Mammary epithelial cell (primary cell): ENCODE data around the gene GNAT2.
"Not testable (repeated sequence)": the region's sequence is repeated elsewhere in the genome, so short reads cannot be mapped to it uniquely, and the experiment has no call there.

Source experiments
- CTCF ChIP-seq, 2 donors: IDR thresholded peaks in 1 of 2; conservative IDR thresholded peaks in 1 of 2; 2 replicates each; pipeline ENCODE4 v1.5.1; 2011 to 2012; ENCODE audit warnings: inconsistent platforms in 2 of 2, low read length in 2 of 2, mild to moderate bottlenecking in 2 of 2, control low read depth in 1 of 2, low read depth in 1 of 2; ENCODE audit not compliant: insufficient read depth in 1 of 2; ENCODE audit errors: extremely low read depth in 1 of 2
- EZH2 ChIP-seq: IDR thresholded peaks from 2 replicates; pipeline ENCODE4 v1.6.1; 2012; ENCODE audit warnings: low read length, inconsistent platforms, borderline replicate concordance

- TF ChIP-seq CTCF (conservative IDR thresholded peaks at IDR 0.05 in 1 of 2, IDR thresholded peaks at IDR 0.05 in 1 of 2; ENCODE audit: extremely low read depth in 1 of 2, insufficient read depth in 1 of 2, low read depth in 1 of 2, low read length in 2 of 2); EZH2: not testable (repeated sequence)
These were observed 41.2 kb upstream of the GNAT2 start for GRCh38 chr1:109660691-109661026.
